K562 (cell line): ENCODE measurements around the gene VDAC1. TPM values are rescaled to one million over a fixed set of nuclear protein-coding genes. Genes with fewer than 3 reads are reported as not detected.
A peak's percentile ranks its signal among the peaks of the same experiment; 100 is the strongest.
"Not testable (repeated sequence)": the region's sequence is repeated elsewhere in the genome, so short reads cannot be mapped to it uniquely, and the experiment has no call there.

Source experiments
- ATAC-seq: fragments of 200-7000 bp; cut with Tn5 transposase; 3 replicates; pipeline ENCODE4 v1.9.1; 2020; ENCODE audit warnings: moderate library complexity
- BruUV-seq: library from RNA; stranded (reverse); fragments of 400-500 nt; replicated peaks from 2 replicates; lab custom pipeline; 2021; lab: Mats Ljungman, UMichigan
- CTCF ChIA-PET: fragments of 300-600 bp; formaldehyde crosslinking; extraction: SDS; loops from one replicate; lab custom pipeline; 2021; ENCODE audit warnings: low intra/inter-chr PET ratio; lab: Yijun Ruan, JAX
- POLR2A ChIA-PET: fragments of 300-600, 350-650 bp; sonication (Branson Sonifier 250); formaldehyde crosslinking; extraction: SDS; loops from one replicate; lab custom pipeline; 2021; ENCODE audit warnings: antibody characterized with exemption, inconsistent platforms; lab: Yijun Ruan, JAX
- DNase-seq, 4 experiments: peaks; one replicate each; pipeline versions ENCODE4 v3.0.0 to v3.0.0-alpha.2; 2011 to 2018; ENCODE audit warnings: low spot score in 3 of 4, mixed read lengths in 3 of 4; ENCODE audit errors: extremely low read depth in 1 of 4
- FAIRE-seq: peaks from 2 replicates; lab custom pipeline; 2011; peaks lifted over from hg19 to GRCh38; lab: Jason Lieb, UNC
- H2AFZ ChIP-seq: 2 replicates; pipeline ENCODE4 v1.6.0; 2011; ENCODE audit warnings: low read depth, low read length, control low read depth, inconsistent platforms
- H3K27ac ChIP-seq: fragments of 200-600 bp; 3 replicates; pipeline ENCODE4 v1.8.0; 2011; ENCODE audit warnings: low read depth, mild to moderate bottlenecking, control low read depth, inconsistent platforms, low read length, moderate library complexity, mixed read lengths; ENCODE audit errors: extremely low read depth
- H3K27me3 ChIP-seq, 2 experiments: fragments of 300-600 bp in 1 of 2; 2 replicates in 1 of 2; 3 replicates in 1 of 2; pipeline versions ENCODE4 v1.6.0 to v1.8.0; 2011; ENCODE audit warnings: inconsistent platforms in 2 of 2, low read length in 2 of 2, mild to moderate bottlenecking in 1 of 2, mixed read lengths in 1 of 2, moderate library complexity in 1 of 2; ENCODE audit not compliant: control insufficient read depth in 2 of 2, insufficient read depth in 2 of 2
- H3K36me3 ChIP-seq: fragments of 300-600 bp; 3 replicates; pipeline ENCODE4 v1.8.0; 2011; ENCODE audit warnings: mild to moderate bottlenecking, low read length, inconsistent platforms; ENCODE audit not compliant: control insufficient read depth, insufficient read depth
- H3K4me1 ChIP-seq, 2 experiments: fragments of 200-600 bp in 1 of 2; replicated peaks in 1 of 2; 2 replicates in 1 of 2; 3 replicates in 1 of 2; pipeline versions ENCODE4 v1.5.1 to v1.8.0; 2011; ENCODE audit warnings: inconsistent platforms in 2 of 2, low read length in 2 of 2, mild to moderate bottlenecking in 1 of 2, mixed read lengths in 1 of 2, moderate library complexity in 1 of 2; ENCODE audit not compliant: control insufficient read depth in 2 of 2, insufficient read depth in 2 of 2
- H3K4me2 ChIP-seq: 2 replicates; pipeline ENCODE4 v1.6.1; 2011; ENCODE audit warnings: low read length, control low read depth, inconsistent platforms, mixed read lengths; ENCODE audit not compliant: insufficient read depth
- H3K4me3 ChIP-seq: fragments of 200-600 bp; sonication (generic), shearing (Covaris generic); 2 replicates; pipeline ENCODE4 v1.5.1; 2016; ENCODE audit warnings: control low read depth, inconsistent platforms
- H3K79me2 ChIP-seq: fragments of 200-600 bp; 3 replicates; pipeline ENCODE4 v1.8.0; 2011; ENCODE audit warnings: low read length, inconsistent platforms; ENCODE audit not compliant: control insufficient read depth, insufficient read depth
- H3K9ac ChIP-seq, 2 experiments: 2 replicates each; pipeline versions ENCODE4 v1.6.0 to v1.6.1; 2011; ENCODE audit warnings: low read depth in 2 of 2, low read length in 2 of 2, control low read depth in 1 of 2, inconsistent platforms in 1 of 2, mild to moderate bottlenecking in 1 of 2, mixed read lengths in 1 of 2; ENCODE audit not compliant: insufficient read depth in 1 of 2
- H3K9me1 ChIP-seq: one replicate; pipeline ENCODE4 v1.6.0; 2011; ENCODE audit warnings: inconsistent platforms, mild to moderate bottlenecking, low read length, moderate library complexity; ENCODE audit not compliant: control insufficient read depth, insufficient read depth
- H3K9me3 ChIP-seq: replicated peaks from 2 replicates; pipeline ENCODE4 v1.5.1; 2011; ENCODE audit warnings: low read depth, low read length, inconsistent platforms; ENCODE audit not compliant: control insufficient read depth, insufficient read depth
- H4K20me1 ChIP-seq: replicated peaks from 2 replicates; pipeline ENCODE4 v1.6.1; 2011; ENCODE audit warnings: low read length, inconsistent platforms, mixed read lengths; ENCODE audit not compliant: control insufficient read depth, insufficient read depth
- BRD4 ChIP-seq: fragments of 200-600 bp; sonication (generic); IDR thresholded peaks from 2 replicates; pipeline ENCODE4 v1.6.1; 2017; ENCODE audit warnings: inconsistent platforms
- ID3 ChIP-seq, 2 experiments: fragments of 250-450 bp in 1 of 2; fragments of 450-650 bp in 1 of 2; sonication (Bioruptor Pico) in 1 of 2; IDR thresholded peaks; 2 replicates each; pipeline versions ENCODE4 v1.6.1 to v1.8.0; 2016 to 2021; ENCODE audit warnings: mild to moderate bottlenecking in 2 of 2, moderate library complexity in 2 of 2, missing compliant biosample characterization in 1 of 2, missing genetic modification characterization in 1 of 2
- KDM4B ChIP-seq, 2 experiments: fragments of 450-650 bp in 1 of 2; sonication (generic) in 1 of 2; IDR thresholded peaks; 2 replicates each; pipeline ENCODE4 v1.6.1; 2016 to 2017; ENCODE audit warnings: borderline replicate concordance in 2 of 2, antibody characterized with exemption in 1 of 2, low read depth in 1 of 2, mild to moderate bottlenecking in 1 of 2
- ZNF263 ChIP-seq: sonication (generic); formaldehyde crosslinking; IDR thresholded peaks from 2 replicates; pipeline ENCODE4 v1.8.0; 2022; ENCODE audit warnings: mild to moderate bottlenecking, missing genetic modification reagents, borderline replicate concordance
- ZSCAN32 ChIP-seq: fragments of 450-650 bp; formaldehyde crosslinking; IDR thresholded peaks from 2 replicates; pipeline ENCODE4 v1.4.0; 2020; ENCODE audit warnings: mild to moderate bottlenecking, moderate library complexity
- WGBS: fragments of 100-300 bp; shearing (Covaris generic); methylation state at CpG from one replicate; pipeline ENCODE4 v1.1.6; 2016; ENCODE audit warnings: low coverage, mixed read lengths; ENCODE audit not compliant: insufficient coverage; ENCODE audit errors: missing lambda C conversion rate; 5-methylcytosine and 5-hydroxymethylcytosine counted together
- in situ Hi-C: fragments of 300-500 bp; cut with MboI; formaldehyde crosslinking; loops from 4 replicates; pipeline ENCODE4 v1.15.0; 2018; ENCODE audit warnings: inconsistent platforms, mixed read lengths
- intact Hi-C: fragments of 100-400 bp; cut with micrococcal nuclease; formaldehyde crosslinking; loops from 2 replicates; pipeline ENCODE4 v1.14.2; 2022
- polyA plus RNA-seq, 8 experiments: library from polyadenylated mRNA; depleted of rRNA in 4 of 8; stranded (reverse) in 5 of 8; unstranded in 3 of 8; fragments of >200 nt; fragmentation: Nextera tagmentation in 2 of 8; fragmentation: Illumina TruSeq in 1 of 8; extraction: Ambion mirVana in 2 of 8; extraction: Trizol in 1 of 8; gene quantifications; 2 replicates each; pipeline versions ENCODE4 v1.2.1 to v1.2.3, GENCODE V29; 2011 to 2014; ENCODE audit warnings: inconsistent platforms in 1 of 8, missing spikeins in 1 of 8
- total RNA-seq, 7 experiments: library from RNA; depleted of rRNA in 6 of 7; stranded (reverse); fragments of >200 nt in 6 of 7; fragmentation: Illumina TruSeq in 2 of 7; extraction: Trizol in 2 of 7; gene quantifications; 2 replicates each; pipeline versions ENCODE4 v1.2.1 to v1.2.3, GENCODE V29; 2011 to 2021; ENCODE audit warnings: low replicate concordance in 1 of 7
- TF ChIP-seq, protein P1 (sequence below): IDR thresholded peaks from 2 replicates; pipeline ENCODE4 v1.6.1; 2016; ENCODE audit warnings: missing genetic modification characterization, missing compliant biosample characterization

VDAC1 gene
- total and polyA plus RNA-seq, 9 of the 15 experiments (the other 6 are each of a cell fraction or from before 2014, with no cell fraction given) = 168 to 366 (median 293) TPM

DNA sequence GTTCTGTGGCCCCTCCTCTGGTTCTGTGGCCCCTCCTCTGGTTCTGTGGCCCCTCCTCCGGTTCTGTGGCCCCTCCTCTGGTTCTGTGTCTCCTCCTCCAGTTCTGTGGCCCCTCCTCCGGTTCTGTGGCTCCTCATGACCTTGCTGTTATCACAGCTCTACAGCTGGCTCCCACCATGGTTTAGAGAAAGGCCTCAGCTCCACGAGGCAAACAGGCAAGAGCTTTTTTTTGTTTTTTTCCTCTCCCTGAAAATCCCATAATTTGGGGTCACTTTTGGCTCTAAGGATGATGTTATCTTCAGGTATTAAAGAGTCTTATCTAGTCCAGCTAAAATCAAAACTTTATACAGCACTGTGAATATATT, 68.1 kb downstream of the VDAC1 start (continued):
- TF ChIP-seq ZSCAN32 (CRISPR knock-in tag) (no peak), ID3 (CRISPR knock-in tag; IDR thresholded peaks at IDR 0.05) (no peak), ID3 (tag; IDR thresholded peaks at IDR 0.05) (no peak)

DNA sequence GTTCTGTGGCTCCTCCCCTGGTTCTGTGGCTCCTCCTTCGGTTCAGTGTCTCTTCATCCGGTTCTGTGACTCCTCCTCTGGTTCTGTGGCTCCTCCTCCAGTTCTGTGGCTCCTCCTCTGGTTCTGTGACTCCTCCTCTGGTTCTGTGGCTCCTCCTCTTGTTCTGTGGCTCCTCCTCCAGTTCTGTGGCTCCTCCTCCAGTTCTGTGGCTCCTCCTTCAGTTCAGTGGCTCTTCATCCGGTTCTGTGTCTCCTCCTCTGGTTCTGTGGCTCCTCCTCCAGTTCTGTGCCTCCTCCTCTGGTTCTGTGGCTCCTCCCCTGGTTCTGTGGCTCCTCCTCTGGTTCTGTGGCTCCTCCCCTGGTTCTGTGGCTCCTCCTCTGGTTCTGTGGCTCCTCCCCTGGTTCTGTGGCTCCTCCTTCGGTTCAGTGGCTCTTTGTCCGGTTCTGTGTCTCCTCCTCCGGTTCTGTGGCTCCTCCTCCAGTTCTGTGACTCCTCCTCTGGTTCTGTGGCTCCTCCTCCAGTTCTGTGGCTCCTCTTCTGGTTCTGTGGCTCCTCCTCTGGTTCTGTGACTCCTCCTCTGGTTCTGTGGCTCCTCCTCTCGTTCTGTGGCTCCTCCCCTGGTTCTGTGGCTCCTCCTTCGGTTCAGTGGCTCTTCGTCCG, 68.7 kb downstream of the VDAC1 start:
- intact Hi-C loops, DNase-seq, BruUV-seq, ATAC-seq, H3K79me2 ChIP-seq, H3K9ac ChIP-seq, H3K9me3 ChIP-seq, H3K9me1 ChIP-seq, H4K20me1 ChIP-seq, H3K36me3 ChIP-seq, FAIRE-seq, H3K27me3 ChIP-seq, H3K4me3 ChIP-seq, H3K4me2 ChIP-seq, in situ Hi-C loops: not testable (repeated sequence)
- WGBS = 45% methylated on average over 5 of the region's 10 CpGs
- Histone ChIP-seq H3K27ac (peak overlapping the region; percentile 68), H2AFZ (peak overlapping the region; percentile 17; the same call in 1 of the 2 replicates), H3K4me1 (peaks cover 50 to 82% of the 10 kb centered on the region in 2 experiments)
- POLR2A ChIA-PET = interaction anchor here (0.7 to 3.0 kb wide), 2 partner anchors 14 to 27 kb away, joined by 3 to 13 read pairs; no protein-coding TSS in a partner anchor
- TF ChIP-seq BRD4 (0 out of 2 replicates have a peak, but pooled peaks have one; percentile 5), KDM4B (IDR thresholded peaks at IDR 0.05; ENCODE audit: borderline replicate concordance in 2 of 2, low read depth in 1 of 2) (0 out of 4 replicates have a peak, but pooled peaks of 1 of the 2 experiments have one; percentile 27), ZNF263 (CRISPR knock-in tag) (peak; percentile 85)
- TF ChIP-seq, protein P1, sequence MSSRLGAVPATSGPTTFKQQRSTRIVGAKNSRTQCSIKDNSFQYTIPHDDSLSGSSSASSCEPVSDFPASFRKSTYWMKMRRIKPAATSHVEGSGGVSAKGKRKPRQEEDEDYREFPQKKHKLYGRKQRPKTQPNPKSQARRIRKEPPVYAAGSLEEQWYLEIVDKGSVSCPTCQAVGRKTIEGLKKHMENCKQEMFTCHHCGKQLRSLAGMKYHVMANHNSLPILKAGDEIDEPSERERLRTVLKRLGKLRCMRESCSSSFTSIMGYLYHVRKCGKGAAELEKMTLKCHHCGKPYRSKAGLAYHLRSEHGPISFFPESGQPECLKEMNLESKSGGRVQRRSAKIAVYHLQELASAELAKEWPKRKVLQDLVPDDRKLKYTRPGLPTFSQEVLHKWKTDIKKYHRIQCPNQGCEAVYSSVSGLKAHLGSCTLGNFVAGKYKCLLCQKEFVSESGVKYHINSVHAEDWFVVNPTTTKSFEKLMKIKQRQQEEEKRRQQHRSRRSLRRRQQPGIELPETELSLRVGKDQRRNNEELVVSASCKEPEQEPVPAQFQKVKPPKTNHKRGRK = peak; percentile 52; the same call in 1 of the 2 replicates
- CTCF ChIA-PET = interaction anchor here (0.6 kb wide), 2 partner anchors 11 to 43 kb away, joined by 5 to 6 read pairs; no protein-coding TSS in a partner anchor
